GM19035 (cell line): Measurements from ENCODE around the gene AHR.

Source experiments
- ATAC-seq: cut with Tn5 transposase; IDR thresholded peaks from one replicate; pipeline ENCODE4 v1.9.1; 2021; ENCODE audit not compliant: unreplicated experiment

AHR gene

DNA sequence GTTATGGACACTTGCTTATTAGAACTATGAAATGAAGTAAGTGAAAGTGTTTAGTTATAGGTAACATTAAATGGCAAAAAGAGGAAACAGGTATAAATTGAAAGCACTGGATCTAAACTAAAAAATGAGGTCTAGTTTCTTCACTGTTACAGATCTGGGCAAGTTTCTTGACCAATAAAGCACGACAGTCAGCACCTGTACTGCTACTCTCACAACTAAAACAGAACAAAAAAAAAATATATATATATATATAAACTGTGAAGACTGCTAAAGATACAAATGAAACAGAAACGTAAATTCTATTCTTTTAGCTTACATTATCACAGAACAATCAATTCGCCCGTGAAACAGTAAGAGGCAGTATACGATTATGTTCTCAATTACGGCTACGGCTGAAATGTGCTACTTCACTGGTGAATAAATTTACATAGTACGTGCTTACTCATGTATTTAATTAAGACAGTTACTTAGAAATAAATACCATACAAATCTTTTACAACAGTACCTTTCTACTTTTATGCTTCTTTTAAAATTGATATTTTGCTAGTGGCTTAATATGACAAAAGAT, 4.2 kb downstream of the AHR start:
- ATAC-seq, result peak; percentile 37

DNA sequence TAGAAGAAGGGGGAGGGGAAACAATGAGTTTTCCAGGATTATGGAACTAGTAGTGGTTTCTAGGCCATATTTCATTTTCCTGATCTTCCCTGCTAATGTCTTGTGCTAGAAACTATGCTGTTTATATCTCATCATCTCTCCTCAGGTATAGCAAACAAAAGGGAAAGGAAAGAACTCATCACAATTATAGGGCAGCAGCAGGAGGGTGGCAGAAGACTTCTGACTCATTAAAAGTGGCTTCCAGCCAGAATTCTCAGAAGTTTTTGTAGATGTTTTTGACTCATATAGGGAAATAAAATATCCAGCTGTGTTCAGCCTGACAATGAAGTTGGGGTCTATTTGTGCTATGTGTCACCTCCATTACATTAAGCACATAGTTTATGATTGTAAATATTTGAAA, 6.5 kb downstream of the AHR start:
- no peak for ATAC-seq

DNA sequence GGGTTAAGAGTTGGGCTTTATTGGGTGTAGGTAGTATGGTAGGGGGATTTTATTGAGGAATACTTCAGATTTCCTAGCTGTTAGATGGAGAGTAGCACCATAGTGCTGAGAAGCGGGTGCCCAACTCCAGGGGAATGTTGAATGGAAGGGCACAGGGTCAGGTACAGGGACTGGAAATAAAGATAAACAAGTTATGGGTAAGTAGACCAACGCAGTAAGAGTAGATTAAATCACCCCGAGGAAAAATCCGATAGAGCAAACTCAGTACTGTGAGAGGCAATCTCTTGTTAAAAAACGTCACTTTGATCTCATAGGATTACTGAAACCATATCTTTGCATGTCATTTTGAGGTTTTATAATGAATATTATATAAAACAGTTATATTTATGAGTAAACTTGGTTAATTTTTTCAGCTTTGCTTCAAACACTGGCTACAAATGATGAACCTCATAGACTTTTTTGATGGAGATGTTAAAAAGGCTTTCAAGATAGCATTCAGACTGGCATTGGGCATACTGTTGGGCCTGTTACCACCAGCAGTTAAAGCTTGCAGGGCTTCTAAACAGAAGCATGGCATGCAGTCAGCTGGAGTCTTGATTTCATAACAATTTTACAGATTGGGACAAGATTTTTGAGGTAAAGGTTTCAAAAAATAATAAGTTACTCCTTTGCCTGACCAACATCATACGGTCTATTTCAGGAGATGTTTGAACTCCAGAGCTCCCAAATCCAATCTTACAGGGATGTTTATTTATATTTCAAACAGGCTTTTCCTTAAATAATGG, 7.1 kb downstream of the AHR start:
- no peak for ATAC-seq

DNA sequence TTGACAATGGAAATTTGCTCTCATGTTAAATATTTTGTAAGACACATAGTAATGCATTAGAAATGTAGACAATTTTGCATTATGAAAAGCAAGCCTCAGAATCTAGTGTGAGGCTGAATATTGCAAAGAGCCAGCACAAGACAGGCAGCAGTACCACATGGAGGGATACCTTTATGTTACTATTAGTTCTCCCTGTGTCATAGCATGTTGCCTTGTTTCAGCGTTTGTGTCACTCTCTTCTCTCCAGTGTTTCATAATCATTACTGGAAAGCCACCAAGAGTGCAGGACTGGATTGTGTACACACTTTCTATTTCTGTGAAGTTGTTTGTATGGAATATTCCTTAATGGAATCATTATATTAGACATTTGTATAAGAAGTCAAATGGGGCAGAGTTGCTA, 8.5 kb downstream of the AHR start:
- ATAC-seq, result no peak

DNA sequence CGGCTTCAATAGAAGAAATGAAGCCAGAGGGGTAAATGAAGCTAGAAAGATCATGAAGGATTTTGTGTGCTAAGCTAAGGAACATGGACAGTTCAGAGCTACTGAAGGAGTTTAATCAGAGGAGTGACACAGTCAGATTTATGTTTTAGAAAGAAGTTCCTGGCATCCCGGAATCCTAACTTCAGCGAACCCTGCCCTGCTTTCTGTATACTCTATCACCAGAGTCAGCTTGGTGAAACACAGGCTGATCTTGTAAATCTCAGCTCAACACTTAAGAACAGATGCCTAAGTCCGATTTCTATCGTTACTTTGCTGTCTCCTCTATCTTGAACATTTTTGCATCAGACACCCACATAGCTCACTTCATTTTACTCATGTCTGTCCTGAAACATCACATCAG, 9.1 kb downstream of the AHR start:
- ATAC-seq, result no peak

DNA sequence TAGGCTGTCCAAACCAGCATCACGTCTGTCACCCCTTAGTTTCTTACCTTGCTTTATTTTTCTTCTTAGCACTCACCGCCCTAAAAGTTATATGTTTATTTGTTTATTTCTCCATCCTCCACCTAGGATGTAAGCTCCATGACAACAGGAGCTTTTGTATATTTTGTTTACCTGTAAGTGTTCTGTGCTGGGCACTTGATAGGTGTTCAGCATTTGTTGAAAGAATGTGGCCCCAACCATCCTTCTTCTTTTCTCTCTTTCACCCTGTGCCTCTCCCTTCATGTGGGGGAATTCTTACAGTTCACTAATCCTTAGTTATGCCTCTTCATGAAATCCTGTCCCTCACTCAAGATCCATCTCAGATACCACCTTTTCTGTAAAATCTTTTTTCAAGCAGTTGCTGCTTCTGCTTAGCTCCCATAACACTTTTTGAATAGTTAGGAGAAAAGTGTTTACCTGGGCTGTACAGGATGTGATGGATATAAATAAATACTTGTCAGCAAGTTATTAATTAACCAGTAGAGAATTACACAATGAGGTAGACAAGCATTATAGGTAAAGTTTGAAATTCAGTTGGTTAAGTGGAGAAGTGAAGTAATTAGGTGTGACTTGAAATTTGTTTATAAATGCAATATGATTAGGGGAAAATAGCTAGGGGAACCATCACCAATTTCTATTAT, 9.7 kb downstream of the AHR start:
- ATAC-seq, result no peak

DNA sequence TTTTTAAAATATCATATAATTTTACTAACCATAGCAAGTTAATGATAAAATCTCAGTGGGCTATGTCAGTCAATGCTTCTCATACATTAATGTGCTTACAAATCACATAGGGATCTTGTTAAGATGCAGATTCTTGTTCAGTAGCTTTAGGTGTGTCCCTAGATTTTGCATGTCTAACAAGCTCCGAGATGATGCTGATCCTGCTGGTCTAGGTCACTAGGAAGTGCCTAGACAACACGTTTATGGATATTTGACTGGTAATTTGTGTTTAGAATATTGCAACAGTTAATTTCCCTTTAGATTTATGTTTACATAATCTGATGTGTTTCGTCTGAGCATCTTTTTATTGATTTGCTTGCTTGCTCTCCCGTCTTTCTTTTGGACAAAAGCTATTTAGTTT, 12.7 kb downstream of the AHR start:
- no peak for ATAC-seq

DNA sequence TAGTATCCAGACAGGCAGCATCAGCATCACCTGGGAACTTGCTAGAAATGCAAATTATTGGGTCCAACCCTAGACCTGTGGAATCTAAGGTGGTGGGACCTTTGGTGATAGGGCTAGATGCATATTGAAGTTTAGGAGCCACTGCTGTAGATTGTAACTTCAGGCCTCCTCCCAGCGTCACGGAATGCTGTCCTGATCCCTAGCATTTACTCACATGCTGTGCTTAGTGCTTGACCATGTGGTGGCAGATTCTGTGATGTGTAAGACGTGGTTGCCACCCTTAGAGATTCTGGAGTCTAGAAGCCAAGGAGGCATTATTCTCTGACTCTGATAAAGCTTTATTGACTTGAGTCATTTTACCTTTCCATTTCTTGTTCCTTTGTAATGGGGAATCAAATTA, 13.5 kb downstream of the AHR start:
- no peak for ATAC-seq

DNA sequence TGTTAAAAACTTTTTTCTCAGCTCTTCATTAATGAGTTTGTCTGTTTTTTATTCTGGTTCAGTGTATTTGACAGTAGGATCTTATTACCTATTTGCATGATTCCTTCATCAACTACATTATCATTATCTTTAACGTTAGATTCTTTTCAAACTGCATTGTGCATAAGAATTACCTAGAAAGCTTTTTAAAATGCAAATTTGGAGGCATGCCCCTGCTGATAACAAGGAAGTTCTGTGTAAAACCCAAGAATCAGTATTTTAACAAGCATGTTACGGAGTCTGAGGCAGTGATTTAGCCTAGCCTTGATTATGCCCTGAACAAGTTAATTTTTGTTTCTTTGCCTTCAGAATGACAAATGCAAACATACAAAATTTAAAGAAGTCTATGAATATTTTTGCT, 14.2 kb downstream of the AHR start:
- ATAC-seq, result no peak

DNA sequence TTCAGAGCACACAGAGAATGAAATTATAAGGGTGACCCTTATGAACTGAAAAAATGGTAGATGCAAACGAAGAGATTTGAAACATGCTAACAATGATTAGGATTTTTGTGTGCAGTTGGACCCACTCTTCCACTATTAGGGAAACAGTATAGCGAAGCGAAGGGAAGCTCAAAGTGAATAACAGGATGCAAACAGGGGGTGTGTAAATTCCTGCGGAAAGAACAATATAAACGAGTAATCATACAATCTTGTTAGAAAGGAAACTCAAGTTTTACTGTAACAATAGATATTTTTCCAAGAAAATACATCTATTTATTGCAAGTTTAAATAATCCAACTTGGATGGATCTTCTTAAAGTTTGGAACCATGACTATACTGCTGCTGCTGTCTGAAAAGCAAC, 14.7 kb downstream of the AHR start:
- ATAC-seq, result no peak

DNA sequence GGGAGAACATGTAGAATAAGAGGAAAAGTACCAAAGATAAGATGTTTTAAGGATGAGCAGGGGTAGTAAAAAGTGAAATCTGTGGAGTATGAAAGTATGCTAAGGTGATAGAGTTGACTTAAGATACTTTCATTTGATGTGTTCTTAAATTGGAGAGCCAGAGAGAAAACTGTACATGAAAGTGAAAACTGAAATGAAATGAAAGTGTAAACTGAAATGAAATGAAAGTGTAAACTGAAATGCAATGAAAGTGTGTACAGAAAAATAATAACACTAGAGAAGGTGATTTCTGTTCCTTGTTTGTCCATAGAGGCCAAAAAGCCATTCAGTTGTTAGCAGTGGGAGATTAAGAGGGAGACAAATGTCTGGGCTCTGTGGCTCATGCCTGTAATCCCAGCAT, 17.5 kb downstream of the AHR start:
- no peak for ATAC-seq

DNA sequence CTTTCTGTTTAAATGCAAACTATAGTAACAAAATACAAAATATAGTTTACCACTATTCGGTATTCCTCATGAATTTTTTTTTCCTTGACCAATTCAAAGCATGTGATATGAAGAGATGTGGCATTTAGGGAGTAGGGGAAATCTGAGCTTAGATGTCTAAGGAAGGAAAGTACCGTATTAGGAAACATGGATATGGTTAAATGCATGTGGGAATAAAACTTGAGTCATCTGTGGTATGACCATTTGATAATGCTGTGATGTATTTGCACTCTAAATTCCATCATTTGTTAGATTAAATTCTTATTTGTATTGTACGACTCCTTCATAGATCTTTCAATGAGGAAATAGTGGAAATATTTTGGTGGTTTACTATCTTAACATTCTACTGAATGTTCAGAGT, 19.7 kb downstream of the AHR start:
- ATAC-seq, result no peak

DNA sequence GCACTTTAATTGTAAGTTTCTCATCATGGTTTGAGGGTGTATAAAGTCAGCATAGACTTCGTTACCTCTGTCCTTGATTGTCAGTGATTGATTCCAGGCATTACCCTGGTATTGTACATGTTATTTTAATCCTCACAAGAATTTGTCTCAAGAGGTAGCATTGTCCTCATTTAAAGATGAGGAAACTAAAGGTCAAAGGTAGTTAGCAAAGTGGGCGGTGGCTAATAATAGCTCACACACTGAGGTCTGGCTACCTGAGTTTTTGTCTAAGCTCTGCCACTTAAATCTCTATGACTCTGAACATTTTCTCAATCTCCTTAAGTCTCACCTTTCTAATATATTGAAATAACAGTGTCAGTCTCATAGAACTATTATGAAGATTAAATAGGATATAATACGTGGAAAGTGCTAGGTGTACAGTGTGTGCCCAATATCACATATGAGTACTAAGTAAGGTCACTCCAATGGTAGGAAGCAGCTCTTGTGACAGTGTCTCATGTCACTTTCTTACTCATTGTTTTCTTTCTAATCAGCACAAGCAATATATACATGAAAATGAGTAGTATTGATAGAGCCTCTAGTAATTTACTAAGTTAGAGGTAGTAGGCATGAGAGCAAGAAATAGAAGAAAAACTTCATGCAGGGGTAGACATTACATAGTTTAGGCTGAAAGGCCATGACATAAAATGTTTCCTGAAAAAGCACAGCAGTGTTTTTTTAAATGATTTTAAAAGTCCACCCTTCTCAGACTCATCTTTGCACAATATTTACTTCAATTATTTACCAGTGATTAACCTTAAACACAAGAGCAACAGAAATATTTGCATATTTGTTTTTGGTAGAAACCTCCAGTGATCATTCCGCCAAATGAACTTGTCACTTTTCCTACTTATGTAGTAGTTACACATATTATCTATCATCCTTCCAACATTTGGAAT, 21.0 kb downstream of the AHR start:
- ATAC-seq, result no peak

DNA sequence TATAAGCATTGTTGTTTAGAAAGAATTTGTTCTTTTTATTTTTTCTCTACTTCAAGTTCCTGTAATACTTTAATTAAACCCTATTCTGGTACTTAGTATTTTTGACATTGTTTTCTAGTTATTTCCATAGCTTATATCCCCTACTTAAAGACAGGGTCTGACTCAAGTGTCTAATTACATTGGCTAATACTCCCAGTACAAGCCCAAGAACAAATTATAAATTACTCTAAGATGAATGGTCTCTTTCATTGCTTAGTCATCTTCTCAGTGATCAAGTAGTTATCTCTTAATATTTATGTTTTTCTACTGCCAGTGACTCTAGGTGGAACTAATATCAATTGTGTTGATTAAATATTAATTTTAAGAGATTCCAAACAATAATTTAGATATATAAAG, 21.6 kb downstream of the AHR start:
- no peak for ATAC-seq

DNA sequence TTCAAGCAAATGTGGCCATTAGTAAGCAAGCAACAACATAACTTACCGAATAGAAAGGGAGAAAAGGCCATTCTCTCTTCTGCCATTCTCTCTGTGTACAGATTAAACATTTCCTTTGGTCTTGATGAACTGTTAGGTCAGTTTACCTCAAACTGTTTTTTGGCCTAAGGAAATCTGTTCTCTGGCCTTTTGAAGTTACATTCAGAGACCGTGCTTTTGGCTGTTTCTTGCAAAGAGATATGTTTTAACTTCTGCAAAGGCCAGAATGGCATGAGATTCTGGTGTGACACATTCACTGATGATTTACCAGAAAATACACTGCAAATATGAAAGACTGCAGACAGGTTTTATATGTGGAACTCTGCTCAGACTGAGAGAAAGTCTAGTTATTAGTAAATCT, 22.2 kb downstream of the AHR start:
- ATAC-seq, result no peak

DNA sequence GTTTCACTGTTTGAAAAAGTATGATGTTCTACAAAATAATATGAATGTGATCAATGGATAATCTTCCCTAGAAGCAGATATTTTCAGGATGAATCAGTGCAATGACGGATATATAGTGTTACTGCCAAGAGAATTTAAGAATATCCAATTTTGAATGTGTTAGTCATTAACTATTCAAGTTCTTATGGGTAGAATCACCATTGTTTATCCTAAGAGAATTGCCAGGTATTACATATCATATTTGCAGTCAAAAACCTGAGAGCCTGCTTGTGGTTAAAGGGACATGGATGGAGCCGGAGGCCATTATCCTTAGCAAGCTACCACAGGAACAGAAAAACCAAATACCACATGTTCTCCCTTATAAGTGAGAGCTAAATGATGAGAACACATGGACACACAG, 26.9 kb downstream of the AHR start:
- ATAC-seq, result no peak

DNA sequence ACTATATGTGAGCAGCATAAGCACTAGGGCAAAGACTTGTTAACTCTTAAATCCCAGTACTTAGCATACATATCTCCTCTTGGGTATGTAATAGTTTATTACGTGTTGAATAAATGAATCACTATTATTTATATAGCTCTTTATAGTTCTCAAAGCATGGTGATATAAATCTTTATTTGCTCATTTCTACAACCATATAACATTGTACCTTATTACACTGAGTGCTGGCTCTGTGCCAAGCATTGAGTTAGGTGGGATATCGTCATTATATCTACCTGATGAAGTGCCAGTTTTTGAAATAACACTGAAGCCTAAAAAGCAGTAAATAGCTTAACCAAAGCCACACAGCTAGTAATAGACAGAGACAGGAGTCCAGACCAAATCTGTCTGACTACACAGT, 27.9 kb downstream of the AHR start:
- no peak for ATAC-seq

DNA sequence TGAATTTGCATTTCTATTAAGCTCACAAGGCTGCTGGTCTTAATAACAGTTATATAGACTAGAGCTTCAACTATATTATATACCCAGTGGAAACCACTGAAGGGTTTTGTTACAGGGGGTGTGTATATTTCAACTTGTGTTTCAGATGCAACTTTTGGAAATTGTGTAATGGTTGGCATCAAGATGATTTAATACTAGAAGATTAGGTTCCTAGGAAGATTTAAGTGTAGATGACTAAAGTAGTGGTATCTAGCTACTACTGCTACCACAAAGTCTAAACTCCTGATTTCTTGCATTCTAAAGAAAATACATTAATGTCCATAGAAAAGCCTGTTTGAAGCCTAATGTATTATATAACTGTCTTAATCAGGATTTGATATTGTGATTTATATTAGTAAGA, 30.2 kb downstream of the AHR start:
- ATAC-seq, result no peak

DNA sequence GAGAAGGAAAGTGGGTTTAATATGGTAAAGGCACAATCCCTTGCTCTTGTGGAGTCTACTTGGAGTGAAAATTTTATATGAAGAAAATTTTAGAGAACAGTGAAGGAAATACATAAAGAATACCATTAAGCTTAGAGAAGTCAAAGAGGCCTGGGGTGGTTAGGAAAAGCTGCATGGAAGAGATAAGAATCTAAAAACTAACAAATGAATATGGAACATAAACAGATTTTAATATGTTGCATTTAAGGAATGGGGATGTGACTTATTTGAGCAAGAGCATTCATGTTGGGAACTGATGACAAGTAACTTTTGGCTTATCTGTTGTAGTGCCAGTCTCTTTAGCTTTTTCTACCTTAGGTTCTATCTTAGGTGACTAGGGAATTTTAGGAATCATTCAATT, 31.0 kb downstream of the AHR start:
- ATAC-seq, result no peak

DNA sequence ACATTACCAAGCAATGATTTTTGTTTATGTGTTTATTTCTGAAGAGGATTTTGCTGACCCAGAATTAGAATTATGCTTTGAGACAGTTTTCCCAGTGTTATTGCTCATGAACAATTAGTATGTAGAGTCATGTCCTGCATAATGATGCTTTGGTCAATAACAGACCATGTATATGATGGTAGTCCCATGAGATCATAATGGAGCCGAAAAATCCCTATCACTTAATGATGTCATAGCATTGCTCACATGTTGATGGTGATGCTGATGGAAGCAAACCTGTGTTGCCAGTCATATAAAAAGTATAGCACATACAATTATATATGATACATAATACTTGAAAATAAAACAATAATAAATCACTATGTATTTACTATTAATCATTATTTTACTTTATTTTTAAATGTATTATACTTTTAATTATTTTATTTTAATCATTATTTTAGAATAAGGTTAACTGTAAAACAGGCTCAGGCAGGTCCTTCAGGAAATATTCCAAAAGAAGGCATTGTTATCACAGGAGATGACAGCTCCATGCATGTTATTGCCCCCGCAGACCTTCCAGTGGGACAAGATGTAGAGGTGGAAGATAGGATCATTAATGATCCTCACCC, 33.5 kb downstream of the AHR start:
- no peak for ATAC-seq

DNA sequence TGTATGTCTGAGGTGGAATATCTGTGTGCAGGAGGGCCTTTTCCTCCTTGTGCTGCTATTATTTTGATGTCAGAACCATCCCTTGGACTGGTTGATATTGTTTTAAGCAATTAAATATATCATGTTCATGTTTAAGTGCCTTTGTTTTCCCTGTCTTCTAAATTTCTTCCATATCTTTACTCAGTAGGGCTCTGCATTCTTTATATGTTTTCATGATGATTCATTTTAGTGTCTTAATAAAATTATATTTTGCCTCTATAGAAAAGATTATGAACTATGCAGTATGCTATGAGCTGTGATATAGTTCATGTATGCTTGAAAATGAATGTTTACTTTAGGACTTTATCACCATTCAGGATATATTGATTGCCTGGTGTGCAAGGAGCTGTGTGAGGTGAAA, 34.8 kb downstream of the AHR start:
- ATAC-seq, result no peak
